GM06990 (cell line): ENCODE data around the gene ABLIM1.

Experiments
- DNase-seq: peaks from one replicate; pipeline ENCODE4 v3.0.0-alpha.2; 2011; ENCODE audit not compliant: insufficient read length; ENCODE audit errors: extremely low read depth
- H3K27me3 ChIP-seq: replicated peaks from 2 replicates; pipeline ENCODE4 v1.6.0; 2011; ENCODE audit warnings: low read length; ENCODE audit not compliant: control insufficient read depth, insufficient read depth
- H3K36me3 ChIP-seq: 2 replicates; pipeline ENCODE4 v1.5.1; 2011; ENCODE audit warnings: low read length; ENCODE audit not compliant: control insufficient read depth, insufficient read depth
- H3K4me3 ChIP-seq: replicated peaks from 2 replicates; pipeline ENCODE4 v1.5.1; 2011; ENCODE audit warnings: low read depth, mild to moderate bottlenecking, control low read depth, low read length
- CTCF ChIP-seq: IDR thresholded peaks from 2 replicates; pipeline ENCODE4 v1.5.1; 2011; ENCODE audit warnings: low read length, control low read depth, mild to moderate bottlenecking, inconsistent platforms; ENCODE audit not compliant: insufficient read depth, poor library complexity, severe bottlenecking

Gene ABLIM1

GRCh38 chr10:114517368-114518250 lies 140.5 kb downstream of the ABLIM1 start:
- Histone ChIP-seq H3K4me3 (no peak overlapping the region), H3K27me3 (no peaks in the 10 kb centered on the region), H3K36me3 (no peaks in the 10 kb centered on the region)
- TF ChIP-seq CTCF = no peak
- no peak for DNase-seq

- DNase-seq = no peak
Measured at GRCh38 chr10:114516356-114516755, 141.7 kb downstream of the ABLIM1 start.

GRCh38 chr10:114515298-114515914 lies 142.7 kb downstream of the ABLIM1 start:
- no peak for TF ChIP-seq CTCF

More at GRCh38 chr10:114516356-114516755, 141.7 kb downstream of the ABLIM1 start:
- H3K36me3 ChIP-seq = no peaks in the 10 kb centered on the region
- H3K27me3 ChIP-seq = no peaks in the 10 kb centered on the region
- no peak for TF ChIP-seq CTCF
- no peak overlapping the region for H3K4me3 ChIP-seq

GRCh38 chr10:114513381-114513792 lies 144.7 kb downstream of the ABLIM1 start:
- Histone ChIP-seq H3K27me3 (no peaks in the 10 kb centered on the region), H3K36me3 (no peaks in the 10 kb centered on the region)
- TF ChIP-seq CTCF = no peak

More at GRCh38 chr10:114515298-114515914, 142.7 kb downstream of the ABLIM1 start:
- DNase-seq = no peak
- Histone ChIP-seq H3K36me3 (no peaks in the 10 kb centered on the region), H3K4me3 (no peak overlapping the region), H3K27me3 (no peaks in the 10 kb centered on the region)

GRCh38 chr10:114511881-114512280 lies 146.2 kb downstream of the ABLIM1 start:
- Histone ChIP-seq H3K36me3 (no peaks in the 10 kb centered on the region), H3K4me3 (no peak overlapping the region), H3K27me3 (no peaks in the 10 kb centered on the region)
- no peak for DNase-seq
- TF ChIP-seq CTCF = no peak

More at GRCh38 chr10:114513381-114513792, 144.7 kb downstream of the ABLIM1 start:
- H3K4me3 ChIP-seq = no peak overlapping the region
- DNase-seq = no peak
